Ovary (tissue), 9 donors: Measurements from ENCODE around the gene MFSD1. TPM values are rescaled to one million over a fixed set of nuclear protein-coding genes. Genes with fewer than 3 reads are reported as not detected.
A peak's percentile ranks its signal among the peaks of the same experiment; 100 is the strongest.

Source experiments
- DNase-seq, 5 donors: peaks; one replicate each; pipeline ENCODE4 v3.0.0-alpha.2; 2019 to 2020
- H3K27ac ChIP-seq, 2 donors: fragments of 200-600 bp; one replicate each; pipeline versions ENCODE4 v1.5.1 to v1.8.0; 2019 to 2022
- H3K27me3 ChIP-seq: fragments of 200-600 bp; one replicate; pipeline ENCODE4 v1.8.0; 2022
- H3K36me3 ChIP-seq: fragments of 200-600 bp; sonication (generic); one replicate; pipeline ENCODE4 v1.5.1; 2019
- H3K4me1 ChIP-seq: one replicate; pipeline ENCODE4 v1.8.1; 2013; ENCODE audit warnings: mild to moderate bottlenecking, moderate library complexity; ENCODE audit not compliant: insufficient read depth
- H3K4me3 ChIP-seq: fragments of 200-600 bp; sonication (generic); one replicate; pipeline ENCODE4 v1.5.1; 2017
- H3K9me3 ChIP-seq, 2 donors: fragments of 200-600 bp in 1 of 2; sonication (generic) in 1 of 2; one replicate each; pipeline versions ENCODE4 v1.5.1 to v1.8.1; 2013 to 2019; ENCODE audit warnings: mild to moderate bottlenecking in 1 of 2, moderate library complexity in 1 of 2
- EP300 ChIP-seq: sonication (generic); formaldehyde crosslinking; IDR thresholded peaks from one replicate; pipeline ENCODE4 v1.6.1; 2017; ENCODE audit warnings: antibody characterized with exemption
- POLR2A ChIP-seq: fragments of 450-650 bp; IDR thresholded peaks from one replicate; pipeline ENCODE4 v1.6.1; 2017; ENCODE audit warnings: antibody characterized with exemption, mild to moderate bottlenecking, moderate library complexity
- WGBS, 3 donors: extraction: QIAGEN DNeasy Blood & Tissue Kit in 1 of 3; methylation state at CpG; one replicate each; pipeline versions ENCODE4 v1.1.5 to v1.1.7; 2013 to 2017; 5-methylcytosine and 5-hydroxymethylcytosine counted together
- intact Hi-C, 4 donors: fragments of 100-400 bp; cut with DNase I; formaldehyde crosslinking; loops; one replicate each; pipeline versions ENCODE4 v1.11.0 to v1.15.1; 2022 to 2023
- polyA plus RNA-seq, 2 donors: library from polyadenylated mRNA; stranded (reverse); fragments of 200-250 nt in 1 of 2; fragments of 350-450 nt in 1 of 2; fragmentation: Illumina TruSeq in 1 of 2; extraction: RNeasy Lipid Tissue Mini Kit (QIAGEN cat#74804) in 1 of 2; gene quantifications; one replicate each; pipeline ENCODE4 v1.2.3, GENCODE V29; 2013 to 2014
- total RNA-seq, 7 donors: library from RNA; depleted of rRNA in 2 of 7; stranded (reverse); fragments of >200 nt in 2 of 7; fragmentation: NEBNext Ultra II Directional in 3 of 7; extraction: Animal tissue kit (Norgen Biotek cat#: 25700) in 3 of 7; gene quantifications; one replicate each; pipeline versions ENCODE4 v1.1.0 to v1.2.4, GENCODE V29; 2016 to 2023
- TF ChIP-seq, protein P1 (sequence below), 3 donors: fragments of 450-650 bp in 2 of 3; fragments of 200-600 bp in 1 of 3; IDR thresholded peaks; one replicate each; pipeline versions ENCODE4 v1.5.1 to v1.8.0; 2016 to 2022; ENCODE audit warnings: antibody characterized with exemption in 3 of 3, mild to moderate bottlenecking in 1 of 3
- donor health status: DM: no; HTN: no; CAD: no; lungs with moderate emphysema.
- donor health status: DM: no; HTN: no; CAD: no.
- donor health status: Bipolar disorder and iron deficiency.
- donor health status: DM: yes; HTN: yes; CAD: no.
- donor health status: DM: no; HTN: no; CAD: no.
- donor health status: DM: yes; HTN: yes; CAD: no.

MFSD1 gene
- total and polyA plus RNA-seq, 9 donors, result 27.1 to 63.8 (median 43.0) TPM

DNA sequence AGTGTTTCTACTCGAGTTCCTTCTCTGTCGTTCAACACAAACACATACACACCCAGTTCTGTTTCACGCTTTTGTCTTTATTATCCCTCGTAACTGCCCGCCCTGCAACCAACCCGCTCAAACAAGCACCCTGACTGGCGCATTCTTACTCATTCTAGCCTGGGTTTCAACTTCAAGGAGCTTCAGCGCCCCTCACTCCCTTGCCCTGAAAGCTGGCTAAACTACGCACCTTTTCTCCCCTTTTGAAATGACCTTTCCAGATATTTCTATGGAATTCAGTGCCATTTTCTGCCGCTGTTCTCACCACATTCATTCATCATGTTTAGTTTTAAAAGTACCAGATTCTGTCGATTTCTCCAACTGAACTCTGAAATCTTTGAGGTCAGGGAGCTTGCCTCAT lies 653 bp upstream of the MFSD1 start:
- TF ChIP-seq EP300 (no peak), POLR2A (no peak)
- TF ChIP-seq, protein P1, sequence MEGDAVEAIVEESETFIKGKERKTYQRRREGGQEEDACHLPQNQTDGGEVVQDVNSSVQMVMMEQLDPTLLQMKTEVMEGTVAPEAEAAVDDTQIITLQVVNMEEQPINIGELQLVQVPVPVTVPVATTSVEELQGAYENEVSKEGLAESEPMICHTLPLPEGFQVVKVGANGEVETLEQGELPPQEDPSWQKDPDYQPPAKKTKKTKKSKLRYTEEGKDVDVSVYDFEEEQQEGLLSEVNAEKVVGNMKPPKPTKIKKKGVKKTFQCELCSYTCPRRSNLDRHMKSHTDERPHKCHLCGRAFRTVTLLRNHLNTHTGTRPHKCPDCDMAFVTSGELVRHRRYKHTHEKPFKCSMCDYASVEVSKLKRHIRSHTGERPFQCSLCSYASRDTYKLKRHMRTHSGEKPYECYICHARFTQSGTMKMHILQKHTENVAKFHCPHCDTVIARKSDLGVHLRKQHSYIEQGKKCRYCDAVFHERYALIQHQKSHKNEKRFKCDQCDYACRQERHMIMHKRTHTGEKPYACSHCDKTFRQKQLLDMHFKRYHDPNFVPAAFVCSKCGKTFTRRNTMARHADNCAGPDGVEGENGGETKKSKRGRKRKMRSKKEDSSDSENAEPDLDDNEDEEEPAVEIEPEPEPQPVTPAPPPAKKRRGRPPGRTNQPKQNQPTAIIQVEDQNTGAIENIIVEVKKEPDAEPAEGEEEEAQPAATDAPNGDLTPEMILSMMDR (IDR thresholded peaks at IDR 0.05), result no peak
- intact Hi-C loops, result loop anchor here in 1 of 4 donors (10.0 kb wide), 1 partner anchor 146 kb away; no protein-coding TSS in a partner anchor
- peak in 1 of 5 donors; percentile 17 for DNase-seq
- Histone ChIP-seq H3K36me3 (no peaks in the 10 kb centered on the region), H3K27ac (peak overlapping the region; percentile 51 to 83), H3K4me3 (peak overlapping the region; percentile 49), H3K4me1 (peaks cover 2% of the 10 kb centered on the region), H3K9me3 (no peaks in the 10 kb centered on the region), H3K27me3 (no peaks in the 10 kb centered on the region)
- WGBS, 3 donors, result 16 to 25% (median 23%) methylated on average over 11 of the region's 11 CpGs

DNA sequence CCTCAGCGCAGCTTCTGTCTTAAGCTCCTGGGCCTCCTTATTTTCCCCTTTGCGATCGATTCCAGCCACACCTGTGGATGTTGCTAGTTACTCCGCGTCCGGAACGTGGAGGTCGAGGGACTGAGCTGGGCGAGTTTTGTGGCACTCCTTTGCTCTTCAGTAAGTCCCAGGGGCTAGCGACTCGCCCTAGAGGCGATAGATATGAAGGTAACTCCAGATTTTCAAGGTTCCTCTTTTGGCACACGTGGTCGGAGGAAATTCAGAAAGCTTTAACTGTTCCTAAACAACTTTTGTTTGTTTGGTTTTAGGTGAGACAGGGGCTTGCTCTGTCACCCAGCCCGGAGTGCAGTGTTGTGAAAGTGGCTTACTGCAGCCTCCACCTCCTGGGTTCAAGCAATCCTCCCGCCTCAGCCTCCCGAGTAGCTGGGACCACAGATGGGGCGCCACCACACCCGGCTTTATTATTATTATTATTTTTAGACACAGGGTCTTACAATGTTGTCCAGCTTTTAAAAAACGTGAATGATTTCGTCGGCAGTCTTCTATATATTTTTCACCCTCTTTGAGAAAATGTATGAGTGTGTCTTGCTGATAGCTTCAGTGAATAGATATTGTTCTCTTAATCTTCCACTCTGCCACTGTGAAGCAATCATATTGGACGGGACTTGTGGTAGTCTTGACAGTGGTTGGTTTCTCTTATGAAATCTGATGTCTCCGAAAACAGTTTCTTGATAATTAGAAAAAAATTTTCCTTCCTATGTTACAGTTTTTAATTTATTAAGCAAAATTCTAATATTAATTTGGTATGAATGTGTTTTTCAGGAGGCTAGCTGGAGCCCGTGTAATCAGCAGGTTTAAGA lies 785 bp downstream of the MFSD1 start:
- intact Hi-C loops, result loop anchor here in 1 of 4 donors (10.0 kb wide), 1 partner anchor 148 kb away; no protein-coding TSS in a partner anchor
- 22 to 29% (median 29%) methylated on average over 25 of the region's 25 CpGs for WGBS, 3 donors

DNA sequence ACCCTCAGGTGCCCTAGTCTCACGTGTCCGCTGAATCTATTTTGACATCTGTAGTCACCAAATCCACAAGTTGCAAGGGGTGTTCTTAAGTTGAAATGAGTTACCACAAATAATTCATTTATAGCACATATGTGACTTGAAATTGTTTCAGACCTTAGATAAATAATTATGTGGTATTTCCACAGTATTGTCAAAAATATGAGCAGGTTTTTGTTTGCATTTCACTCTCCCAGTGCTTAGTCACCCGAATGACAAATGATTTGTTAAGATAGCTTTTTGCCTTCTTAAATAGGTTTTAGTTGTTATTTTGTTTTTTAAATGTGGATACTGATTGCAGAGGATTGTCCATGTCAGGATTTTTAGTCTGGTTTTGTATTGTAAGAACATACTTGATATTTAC lies 2.6 kb downstream of the MFSD1 start:
- 84 to 91% (median 87%) methylated on average over 3 of the region's 3 CpGs for WGBS, 3 donors
- Histone ChIP-seq H3K4me3 (no peak overlapping the region), H3K36me3 (no peaks in the 10 kb centered on the region), H3K4me1 (peaks cover 2% of the 10 kb centered on the region), H3K9me3 (no peaks in the 10 kb centered on the region), H3K27ac (no peak overlapping the region), H3K27me3 (no peaks in the 10 kb centered on the region)
- intact Hi-C loops, result loop anchor here in 1 of 4 donors (10.0 kb wide), 1 partner anchor 150 kb away; no protein-coding TSS in a partner anchor
- TF ChIP-seq POLR2A (no peak), EP300 (no peak)
- TF ChIP-seq, protein P1 (IDR thresholded peaks at IDR 0.05), result no peak
- no peak for DNase-seq

More for the DNA sequence above, 785 bp downstream of the MFSD1 start:
- no peak for DNase-seq
- Histone ChIP-seq H3K9me3 (no peaks in the 10 kb centered on the region), H3K36me3 (no peaks in the 10 kb centered on the region), H3K27ac (peak overlapping the region in 1 of 2 donors; percentile 83), H3K27me3 (no peaks in the 10 kb centered on the region), H3K4me3 (peak overlapping the region; percentile 49), H3K4me1 (peaks cover 2% of the 10 kb centered on the region)
- no peak for TF ChIP-seq EP300
- no peak for TF ChIP-seq POLR2A
- TF ChIP-seq, protein P1 (IDR thresholded peaks at IDR 0.05), result no peak

DNA sequence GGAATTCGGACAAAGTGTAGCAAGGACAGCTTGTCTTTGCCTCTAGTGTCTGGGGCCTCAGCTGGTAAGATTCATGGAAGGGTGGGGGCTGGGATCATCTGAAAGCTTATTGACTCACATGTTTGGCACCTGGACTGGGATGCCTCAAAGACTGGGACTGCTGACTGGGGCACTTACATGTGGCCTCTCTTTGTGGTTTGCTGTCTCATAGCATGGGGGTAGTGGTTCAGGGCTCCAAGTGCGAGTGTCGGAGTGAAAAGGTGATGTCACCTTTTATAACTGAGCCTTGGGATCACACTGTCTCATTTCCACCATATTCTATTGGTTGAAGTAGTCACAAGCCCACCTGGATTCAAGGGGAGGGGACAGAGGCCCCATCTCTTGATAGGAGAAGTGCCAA lies 6.8 kb downstream of the MFSD1 start:
- no peaks in the 10 kb centered on the region for H3K9me3 ChIP-seq
- no peaks in the 10 kb centered on the region for H3K27me3 ChIP-seq
- intact Hi-C loops, result loop anchor here in 1 of 4 donors (10.0 kb wide), 1 partner anchor 154 kb away; no protein-coding TSS in a partner anchor
- TF ChIP-seq, protein P1 (IDR thresholded peaks at IDR 0.05), result no peak
- TF ChIP-seq EP300, result no peak
- no peak for TF ChIP-seq POLR2A
- H3K36me3 ChIP-seq, result no peaks in the 10 kb centered on the region
- no peak overlapping the region for H3K4me3 ChIP-seq
- 91 to 96% (median 92%) methylated on average over 3 of the region's 3 CpGs for WGBS, 3 donors
- H3K4me1 ChIP-seq, result no peaks in the 10 kb centered on the region
- no peak overlapping the region for H3K27ac ChIP-seq
- no peak for DNase-seq
